Activated CD8-positive, alpha-beta memory T cell treated with anti-CD3 and anti-CD28 coated beads, Interleukin-2, amount 50 U/mL, for 48 hours (primary cell): ENCODE measurements around the gene CNTN6.

Source experiments
- DNase-seq: peaks from one replicate; pipeline ENCODE4 v3.0.0-alpha.2; 2020

Gene CNTN6

DNA sequence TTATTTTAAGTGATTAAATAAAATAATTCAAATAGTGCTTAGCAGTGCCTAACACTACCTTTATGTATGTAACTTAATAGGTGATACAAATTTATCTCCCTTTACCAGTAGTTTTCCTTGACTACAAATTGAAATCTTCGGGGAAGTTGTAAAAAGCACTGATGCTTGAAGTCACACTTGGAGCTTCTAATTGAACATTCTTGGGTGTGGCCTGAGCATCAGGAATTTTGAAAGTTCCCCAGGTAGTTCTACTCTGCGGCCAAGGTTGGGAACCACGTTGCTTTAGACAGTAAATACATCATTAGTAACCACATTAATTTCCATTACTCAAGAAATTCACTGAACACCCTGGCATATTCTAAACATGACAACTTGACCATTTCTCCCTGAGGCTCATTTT, 351.4 kb downstream of the CNTN6 start:
- no peak for DNase-seq

DNA sequence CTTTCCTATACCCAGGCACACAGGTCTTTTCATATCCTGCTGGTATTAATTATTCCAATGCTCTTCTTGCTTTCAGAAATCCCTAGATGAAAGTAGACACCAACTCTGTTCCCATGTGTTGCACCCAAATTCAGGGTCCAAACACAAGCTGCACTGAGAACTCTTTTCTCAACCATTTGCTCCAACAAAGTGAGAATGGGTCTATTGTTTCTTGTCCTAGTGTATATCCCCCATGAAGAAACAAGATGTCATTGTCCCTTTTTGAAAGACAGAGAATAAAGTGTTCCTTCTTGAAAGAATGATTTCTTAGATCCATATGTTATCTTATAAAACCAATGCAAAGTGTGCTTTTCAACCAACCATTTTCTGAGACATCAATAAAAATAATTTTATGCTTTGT, 353.7 kb downstream of the CNTN6 start:
- DNase-seq, result no peak

DNA sequence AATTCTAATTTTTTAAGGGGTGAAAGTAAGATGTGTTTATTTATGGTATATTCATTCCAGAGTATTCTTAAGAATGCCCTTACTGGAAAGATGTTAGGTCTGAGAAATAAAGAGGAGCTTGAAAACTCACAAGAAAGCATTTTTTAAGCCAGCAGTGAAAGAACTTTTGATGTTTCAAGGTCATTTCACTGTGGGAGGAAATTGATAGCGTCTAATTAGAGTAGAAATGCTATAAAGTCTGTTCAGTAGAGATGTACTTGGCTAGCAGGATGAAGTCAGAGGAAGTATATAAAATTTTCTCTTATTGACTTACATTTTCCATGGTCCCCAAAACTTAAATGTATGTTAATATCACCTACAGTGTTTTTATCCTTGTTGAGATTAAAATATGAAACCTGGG, 354.6 kb downstream of the CNTN6 start:
- DNase-seq, result no peak

DNA sequence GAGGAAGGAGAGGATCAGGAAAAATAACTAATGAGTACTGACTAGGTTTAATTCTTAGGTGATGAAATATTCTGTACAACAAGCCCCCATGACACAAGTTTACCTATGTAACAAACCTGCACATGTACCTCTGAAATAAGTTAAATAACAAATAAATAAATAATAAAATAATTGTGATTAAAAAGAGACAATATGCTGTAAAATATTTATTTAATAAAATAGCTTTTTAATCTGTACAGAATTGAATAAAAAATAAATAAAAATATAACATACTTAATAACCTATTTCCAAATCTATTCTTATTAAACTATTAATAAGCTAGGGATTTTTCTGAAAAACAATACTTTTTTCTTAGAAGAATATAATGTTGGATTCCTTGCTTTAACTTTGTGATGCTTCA, 355.6 kb downstream of the CNTN6 start:
- DNase-seq, result no peak
